DLD1 (cell line): Measurements from ENCODE around the gene LITAF.

ENCODE experiments used
- in situ Hi-C: cut with HindIII; loops from 2 replicates; pipeline ENCODE4 v1.10.0; 2017; ENCODE audit warnings: low sequenced_read_pairs

LITAF gene

GRCh38 chr16:11497851-11498289 is 88.8 kb downstream of the LITAF start:
- in situ Hi-C loops, result no loop called here
